Nephron (organoid): Measurements from ENCODE around the gene NOP53.
"Not testable (repeated sequence)": the region's sequence is repeated elsewhere in the genome, so short reads cannot be mapped to it uniquely, and the experiment has no call there.

ENCODE experiments used
- H3K27ac Mint-ChIP-seq, 3 experiments: 2 replicates each; pipeline ENCODE4 v1.8.0; 2020; ENCODE audit warnings: mixed read lengths in 3 of 3, mild to moderate bottlenecking in 2 of 3, moderate library complexity in 1 of 3
- H3K27me3 Mint-ChIP-seq: 2 replicates; pipeline ENCODE4 v1.8.0; 2021; ENCODE audit warnings: low read depth, mild to moderate bottlenecking, moderate library complexity, mixed read lengths
- H3K36me3 Mint-ChIP-seq: 2 replicates; pipeline ENCODE4 v1.8.0; 2020; ENCODE audit warnings: low read depth, mixed read lengths
- H3K4me1 Mint-ChIP-seq: 2 replicates; pipeline ENCODE4 v1.8.0; 2020; ENCODE audit warnings: mixed read lengths
- H3K4me3 Mint-ChIP-seq, 3 experiments: 2 replicates each; pipeline ENCODE4 v1.8.0; 2020; ENCODE audit warnings: mild to moderate bottlenecking in 3 of 3, mixed read lengths in 3 of 3, moderate library complexity in 2 of 3
- H3K9me3 Mint-ChIP-seq: 2 replicates; pipeline ENCODE4 v1.8.0; 2020; ENCODE audit warnings: mixed read lengths
- CTCF ChIP-seq, 3 experiments: fragments of 200-600 bp; sonication (generic); IDR thresholded peaks; one replicate each; pipeline ENCODE4 v1.5.0; 2021; ENCODE audit warnings: antibody characterized with exemption in 3 of 3; ENCODE audit not compliant: unreplicated experiment in 3 of 3

The NOP53 gene

GRCh38 chr19:47725759-47726401, 19.5 kb upstream of the NOP53 start:
- TF ChIP-seq CTCF (IDR thresholded peaks at IDR 0.05; ENCODE audit: unreplicated experiment in 3 of 3), result no peak
- Mint-ChIP-seq H3K36me3 (peaks cover 12% of the 10 kb centered on the region), H3K4me3 (no peak overlapping the region), H3K27ac (no peak overlapping the region), H3K9me3 (no peaks in the 10 kb centered on the region), H3K4me1 (peaks cover 21% of the 10 kb centered on the region), H3K27me3 (peaks cover 6% of the 10 kb centered on the region)

- peaks cover 6% of the 10 kb centered on the region for H3K27me3 Mint-ChIP-seq
- peaks cover 18% of the 10 kb centered on the region for H3K4me1 Mint-ChIP-seq
- no peak overlapping the region for H3K27ac Mint-ChIP-seq
- no peaks in the 10 kb centered on the region for H3K9me3 Mint-ChIP-seq
- H3K36me3 Mint-ChIP-seq, result peaks cover 12% of the 10 kb centered on the region
- no peak overlapping the region for H3K4me3 Mint-ChIP-seq
- no peak for TF ChIP-seq CTCF (IDR thresholded peaks at IDR 0.05; ENCODE audit: unreplicated experiment in 3 of 3)
Observed at GRCh38 chr19:47726467-47726866, 18.9 kb upstream of the NOP53 start.

- H3K4me1 Mint-ChIP-seq, result peaks cover 18% of the 10 kb centered on the region
- H3K36me3 Mint-ChIP-seq, result peaks cover 12% of the 10 kb centered on the region
- H3K27me3 Mint-ChIP-seq, result not testable (repeated sequence)
Observed at GRCh38 chr19:47728295-47728694, 17.1 kb upstream of the NOP53 start.

GRCh38 chr19:47729468-47729798, 15.9 kb upstream of the NOP53 start:
- peak overlapping the region; percentile 70 to 76 (median 71) for H3K4me3 Mint-ChIP-seq
- H3K36me3 Mint-ChIP-seq, result peaks cover 12% of the 10 kb centered on the region
- TF ChIP-seq CTCF (IDR thresholded peaks at IDR 0.05; ENCODE audit: unreplicated experiment in 3 of 3), result no peak
- no peaks in the 10 kb centered on the region for H3K9me3 Mint-ChIP-seq
- peak overlapping the region; percentile 53 to 78 (median 64) for H3K27ac Mint-ChIP-seq
- peaks cover 18% of the 10 kb centered on the region for H3K4me1 Mint-ChIP-seq
- peaks cover 6% of the 10 kb centered on the region for H3K27me3 Mint-ChIP-seq

More at GRCh38 chr19:47728295-47728694, 17.1 kb upstream of the NOP53 start:
- peak overlapping the region in 1 of 3 experiments; percentile 37 for H3K4me3 Mint-ChIP-seq
- not testable (repeated sequence) for H3K9me3 Mint-ChIP-seq
- H3K27ac Mint-ChIP-seq, result peak overlapping the region in 2 of 3 experiments; percentile 24 to 48

- peak overlapping the region; percentile 53 to 78 (median 64) for H3K27ac Mint-ChIP-seq
- H3K27me3 Mint-ChIP-seq, result peaks cover 6% of the 10 kb centered on the region
- peak overlapping the region; percentile 70 to 76 (median 71) for H3K4me3 Mint-ChIP-seq
- H3K4me1 Mint-ChIP-seq, result peaks cover 18% of the 10 kb centered on the region
- no peak for TF ChIP-seq CTCF (IDR thresholded peaks at IDR 0.05; ENCODE audit: unreplicated experiment in 3 of 3)
- peaks cover 12% of the 10 kb centered on the region for H3K36me3 Mint-ChIP-seq
- H3K9me3 Mint-ChIP-seq, result no peaks in the 10 kb centered on the region
Observed at GRCh38 chr19:47729799-47730520, 15.4 kb upstream of the NOP53 start.

GRCh38 chr19:47730521-47730889, 14.8 kb upstream of the NOP53 start:
- H3K9me3 Mint-ChIP-seq, result no peaks in the 10 kb centered on the region
- H3K4me1 Mint-ChIP-seq, result peaks cover 18% of the 10 kb centered on the region
- peak overlapping the region in 1 of 3 experiments; percentile 31 for H3K4me3 Mint-ChIP-seq
- H3K36me3 Mint-ChIP-seq, result peaks cover 12% of the 10 kb centered on the region
- H3K27ac Mint-ChIP-seq, result no peak overlapping the region
- H3K27me3 Mint-ChIP-seq, result peaks cover 6% of the 10 kb centered on the region
- TF ChIP-seq CTCF (IDR thresholded peaks at IDR 0.05; ENCODE audit: unreplicated experiment in 3 of 3), result no peak
